ENCODE data around the gene C4orf50.

The C4orf50 gene

GRCh38 chr4:6055436-6055835 lies 37.2 kb upstream of the C4orf50 start:
- H3K4me1 ChIP-seq (ENCODE audit: control insufficient read depth, insufficient read depth, low read length): no peaks in the 10 kb centered on the region
- H3K27ac ChIP-seq (ENCODE audit: insufficient read depth, low read depth, low read length, poor library complexity, severe bottlenecking): no peak overlapping the region
- no peaks in the 10 kb centered on the region for H3K27me3 ChIP-seq (ENCODE audit: control insufficient read depth, insufficient read depth, low read length, poor library complexity, severe bottlenecking)
- no peaks in the 10 kb centered on the region for H3K36me3 ChIP-seq (ENCODE audit: control insufficient read depth, insufficient read depth, low read length)
- H3K4me3 ChIP-seq (ENCODE audit: insufficient read depth, low read depth, low read length): no peak overlapping the region
- 92% methylated on average over 4 of the region's 4 CpGs for WGBS, 2 experiments
- no peaks in the 10 kb centered on the region for H3K9me3 ChIP-seq (ENCODE audit: control insufficient read depth, low read length)

- Histone ChIP-seq H3K27ac (ENCODE audit: insufficient read depth, low read depth, low read length, poor library complexity, severe bottlenecking) (no peak overlapping the region), H3K27me3 (ENCODE audit: control insufficient read depth, insufficient read depth, low read length, poor library complexity, severe bottlenecking) (no peaks in the 10 kb centered on the region), H3K36me3 (ENCODE audit: control insufficient read depth, insufficient read depth, low read length) (no peaks in the 10 kb centered on the region), H3K4me3 (ENCODE audit: insufficient read depth, low read depth, low read length) (no peak overlapping the region), H3K4me1 (ENCODE audit: control insufficient read depth, insufficient read depth, low read length) (no peaks in the 10 kb centered on the region), H3K9me3 (ENCODE audit: control insufficient read depth, low read length) (no peaks in the 10 kb centered on the region)
- WGBS, 2 experiments: 94 to 96% methylated on average over 4 of the region's 4 CpGs
Measured at GRCh38 chr4:6055030-6055429, 36.8 kb upstream of the C4orf50 start.

- no peak overlapping the region for H3K4me3 ChIP-seq (ENCODE audit: insufficient read depth, low read depth, low read length)
- 85% methylated on average over 16 of the region's 16 CpGs for WGBS, 2 experiments
- H3K4me1 ChIP-seq (ENCODE audit: control insufficient read depth, insufficient read depth, low read length): no peaks in the 10 kb centered on the region
- H3K36me3 ChIP-seq (ENCODE audit: control insufficient read depth, insufficient read depth, low read length): no peaks in the 10 kb centered on the region
- H3K27ac ChIP-seq (ENCODE audit: insufficient read depth, low read depth, low read length, poor library complexity, severe bottlenecking): no peak overlapping the region
- H3K9me3 ChIP-seq (ENCODE audit: control insufficient read depth, low read length): no peaks in the 10 kb centered on the region
- no peaks in the 10 kb centered on the region for H3K27me3 ChIP-seq (ENCODE audit: control insufficient read depth, insufficient read depth, low read length, poor library complexity, severe bottlenecking)
Measured at GRCh38 chr4:6054162-6054922, 36.1 kb upstream of the C4orf50 start.

GRCh38 chr4:6052679-6053078 lies 34.4 kb upstream of the C4orf50 start:
- no peak overlapping the region for H3K4me3 ChIP-seq (ENCODE audit: insufficient read depth, low read depth, low read length)
- H3K36me3 ChIP-seq (ENCODE audit: control insufficient read depth, insufficient read depth, low read length): no peaks in the 10 kb centered on the region
- H3K9me3 ChIP-seq (ENCODE audit: control insufficient read depth, low read length): no peaks in the 10 kb centered on the region
- WGBS, 2 experiments: 76 to 81% methylated on average over 6 of the region's 6 CpGs
- H3K27ac ChIP-seq (ENCODE audit: insufficient read depth, low read depth, low read length, poor library complexity, severe bottlenecking): no peak overlapping the region
- no peaks in the 10 kb centered on the region for H3K4me1 ChIP-seq (ENCODE audit: control insufficient read depth, insufficient read depth, low read length)
- H3K27me3 ChIP-seq (ENCODE audit: control insufficient read depth, insufficient read depth, low read length, poor library complexity, severe bottlenecking): no peaks in the 10 kb centered on the region

- 85 to 88% methylated on average over 17 of the region's 17 CpGs for WGBS, 2 experiments
- H3K27ac ChIP-seq (ENCODE audit: insufficient read depth, low read depth, low read length, poor library complexity, severe bottlenecking): no peak overlapping the region
- H3K4me1 ChIP-seq (ENCODE audit: control insufficient read depth, insufficient read depth, low read length): no peaks in the 10 kb centered on the region
- no peaks in the 10 kb centered on the region for H3K36me3 ChIP-seq (ENCODE audit: control insufficient read depth, insufficient read depth, low read length)
- H3K9me3 ChIP-seq (ENCODE audit: control insufficient read depth, low read length): no peaks in the 10 kb centered on the region
- no peaks in the 10 kb centered on the region for H3K27me3 ChIP-seq (ENCODE audit: control insufficient read depth, insufficient read depth, low read length, poor library complexity, severe bottlenecking)
- H3K4me3 ChIP-seq (ENCODE audit: insufficient read depth, low read depth, low read length): no peak overlapping the region
Measured at GRCh38 chr4:6050551-6050950, 32.3 kb upstream of the C4orf50 start.

- H3K27me3 ChIP-seq (ENCODE audit: control insufficient read depth, insufficient read depth, low read length, poor library complexity, severe bottlenecking): no peaks in the 10 kb centered on the region
- H3K36me3 ChIP-seq (ENCODE audit: control insufficient read depth, insufficient read depth, low read length): no peaks in the 10 kb centered on the region
- no peaks in the 10 kb centered on the region for H3K9me3 ChIP-seq (ENCODE audit: control insufficient read depth, low read length)
- no peak overlapping the region for H3K27ac ChIP-seq (ENCODE audit: insufficient read depth, low read depth, low read length, poor library complexity, severe bottlenecking)
- 83 to 90% methylated on average over 8 of the region's 8 CpGs for WGBS, 2 experiments
- no peak overlapping the region for H3K4me3 ChIP-seq (ENCODE audit: insufficient read depth, low read depth, low read length)
- no peaks in the 10 kb centered on the region for H3K4me1 ChIP-seq (ENCODE audit: control insufficient read depth, insufficient read depth, low read length)
Measured at GRCh38 chr4:6049985-6050384, 31.8 kb upstream of the C4orf50 start.

GRCh38 chr4:6049278-6049677 lies 31.0 kb upstream of the C4orf50 start:
- Histone ChIP-seq H3K27me3 (ENCODE audit: control insufficient read depth, insufficient read depth, low read length, poor library complexity, severe bottlenecking) (no peaks in the 10 kb centered on the region), H3K27ac (ENCODE audit: insufficient read depth, low read depth, low read length, poor library complexity, severe bottlenecking) (no peak overlapping the region), H3K36me3 (ENCODE audit: control insufficient read depth, insufficient read depth, low read length) (no peaks in the 10 kb centered on the region), H3K9me3 (ENCODE audit: control insufficient read depth, low read length) (no peaks in the 10 kb centered on the region), H3K4me3 (ENCODE audit: insufficient read depth, low read depth, low read length) (no peak overlapping the region), H3K4me1 (ENCODE audit: control insufficient read depth, insufficient read depth, low read length) (no peaks in the 10 kb centered on the region)
- WGBS, 2 experiments: 91 to 94% methylated on average over 12 of the region's 12 CpGs

GRCh38 chr4:6048537-6048936 lies 30.3 kb upstream of the C4orf50 start:
- no peaks in the 10 kb centered on the region for H3K4me1 ChIP-seq (ENCODE audit: control insufficient read depth, insufficient read depth, low read length)
- WGBS, 2 experiments: 96% methylated on average over 12 of the region's 12 CpGs

GRCh38 chr4:6047130-6047673 lies 29.0 kb upstream of the C4orf50 start:
- Histone ChIP-seq H3K9me3 (ENCODE audit: control insufficient read depth, low read length) (no peaks in the 10 kb centered on the region), H3K27me3 (ENCODE audit: control insufficient read depth, insufficient read depth, low read length, poor library complexity, severe bottlenecking) (no peaks in the 10 kb centered on the region), H3K4me1 (ENCODE audit: control insufficient read depth, insufficient read depth, low read length) (no peaks in the 10 kb centered on the region), H3K36me3 (ENCODE audit: control insufficient read depth, insufficient read depth, low read length) (no peaks in the 10 kb centered on the region), H3K27ac (ENCODE audit: insufficient read depth, low read depth, low read length, poor library complexity, severe bottlenecking) (no peak overlapping the region), H3K4me3 (ENCODE audit: insufficient read depth, low read depth, low read length) (no peak overlapping the region)
- 88 to 91% methylated on average over 15 of the region's 15 CpGs for WGBS, 2 experiments

More at GRCh38 chr4:6048537-6048936, 30.3 kb upstream of the C4orf50 start:
- no peak overlapping the region for H3K4me3 ChIP-seq (ENCODE audit: insufficient read depth, low read depth, low read length)
- no peaks in the 10 kb centered on the region for H3K9me3 ChIP-seq (ENCODE audit: control insufficient read depth, low read length)
- H3K27me3 ChIP-seq (ENCODE audit: control insufficient read depth, insufficient read depth, low read length, poor library complexity, severe bottlenecking): no peaks in the 10 kb centered on the region
- H3K27ac ChIP-seq (ENCODE audit: insufficient read depth, low read depth, low read length, poor library complexity, severe bottlenecking): no peak overlapping the region
- no peaks in the 10 kb centered on the region for H3K36me3 ChIP-seq (ENCODE audit: control insufficient read depth, insufficient read depth, low read length)

GRCh38 chr4:6046526-6047129 lies 28.4 kb upstream of the C4orf50 start:
- Histone ChIP-seq H3K4me1 (ENCODE audit: control insufficient read depth, insufficient read depth, low read length) (no peaks in the 10 kb centered on the region), H3K27me3 (ENCODE audit: control insufficient read depth, insufficient read depth, low read length, poor library complexity, severe bottlenecking) (no peaks in the 10 kb centered on the region), H3K4me3 (ENCODE audit: insufficient read depth, low read depth, low read length) (no peak overlapping the region), H3K27ac (ENCODE audit: insufficient read depth, low read depth, low read length, poor library complexity, severe bottlenecking) (no peak overlapping the region), H3K36me3 (ENCODE audit: control insufficient read depth, insufficient read depth, low read length) (no peaks in the 10 kb centered on the region), H3K9me3 (ENCODE audit: control insufficient read depth, low read length) (no peaks in the 10 kb centered on the region)
- 92% methylated on average over 14 of the region's 14 CpGs for WGBS, 2 experiments

Measured in ectodermal cell (in vitro differentiated cells).